Measurements from ENCODE around the gene CCDC85A. TPM values are rescaled to one million over a fixed set of nuclear protein-coding genes. Genes with fewer than 3 reads are reported as not detected.

Gene CCDC85A
- total RNA-seq, 2 donors from 2014 or later: 0.18 to 0.86 TPM

GRCh38 chr2:56147907-56148306 is 35.9 kb upstream of the CCDC85A start:
- Histone ChIP-seq H3K9ac (ENCODE audit: extremely low read depth, low read length, poor library complexity, severe bottlenecking) (no peak overlapping the region), H3K4me1 (ENCODE audit: control insufficient read depth, insufficient read depth, low read length) (no peaks in the 10 kb centered on the region), H3K27ac (ENCODE audit: low read depth, low read length) (no peak overlapping the region), H3K27me3 (ENCODE audit: control insufficient read depth, insufficient read depth, low read length, poor library complexity, severe bottlenecking) (no peaks in the 10 kb centered on the region), H3K36me3 (ENCODE audit: control insufficient read depth, insufficient read depth, low read length) (no peaks in the 10 kb centered on the region), H3K9me3 (ENCODE audit: control insufficient read depth, low read length) (no peaks in the 10 kb centered on the region), H3K4me3 (ENCODE audit: low read length) (no peak overlapping the region)
- TF ChIP-seq CTCF (conservative IDR thresholded peaks at IDR 0.05): no peak
- peaks cover 4% of the 10 kb centered on the region for H3K27me3 Mint-ChIP-seq (ENCODE audit: insufficient read depth)
- no peaks in the 10 kb centered on the region for H3K4me1 Mint-ChIP-seq
- H3K27ac Mint-ChIP-seq: no peak overlapping the region
- H3K9me3 Mint-ChIP-seq: peaks cover 10% of the 10 kb centered on the region
- H3K36me3 Mint-ChIP-seq (ENCODE audit: low read depth): no peaks in the 10 kb centered on the region
- no peak overlapping the region for H3K4me3 Mint-ChIP-seq
- WGBS, 2 experiments (ENCODE audit: insufficient coverage in 1 of 2, insufficient read length in 1 of 2): 100% methylated on average over 2 of the region's 2 CpGs
- no peak for DNase-seq

- peaks cover 4% of the 10 kb centered on the region for H3K27me3 Mint-ChIP-seq (ENCODE audit: insufficient read depth)
- H3K36me3 Mint-ChIP-seq (ENCODE audit: low read depth): no peaks in the 10 kb centered on the region
- WGBS, 2 experiments (ENCODE audit: insufficient coverage in 1 of 2, insufficient read length in 1 of 2): 87 to 91% methylated on average over 3 of the region's 3 CpGs
- no peak for TF ChIP-seq CTCF (conservative IDR thresholded peaks at IDR 0.05)
- no peak for DNase-seq
- no peak overlapping the region for H3K4me3 Mint-ChIP-seq
- H3K9me3 Mint-ChIP-seq: peaks cover 2% of the 10 kb centered on the region
- H3K27ac Mint-ChIP-seq: no peak overlapping the region
- no peak overlapping the region for H3K9ac ChIP-seq (ENCODE audit: extremely low read depth, low read length, poor library complexity, severe bottlenecking)
- H3K4me1 ChIP-seq (ENCODE audit: control insufficient read depth, insufficient read depth, low read length): no peaks in the 10 kb centered on the region
- no peaks in the 10 kb centered on the region for H3K4me1 Mint-ChIP-seq
- H3K9me3 ChIP-seq (ENCODE audit: control insufficient read depth, low read length): no peaks in the 10 kb centered on the region
- H3K4me3 ChIP-seq (ENCODE audit: low read length): no peak overlapping the region
- H3K36me3 ChIP-seq (ENCODE audit: control insufficient read depth, insufficient read depth, low read length): no peaks in the 10 kb centered on the region
- H3K27ac ChIP-seq (ENCODE audit: low read depth, low read length): no peak overlapping the region
- H3K27me3 ChIP-seq (ENCODE audit: control insufficient read depth, insufficient read depth, low read length, poor library complexity, severe bottlenecking): peaks cover 8% of the 10 kb centered on the region
Observed at GRCh38 chr2:56148825-56149224, 35.0 kb upstream of the CCDC85A start.

GRCh38 chr2:56151841-56152240 is 31.9 kb upstream of the CCDC85A start:
- H3K36me3 ChIP-seq (ENCODE audit: control insufficient read depth, insufficient read depth, low read length): no peaks in the 10 kb centered on the region
- H3K27ac ChIP-seq (ENCODE audit: low read depth, low read length): no peak overlapping the region
- Mint-ChIP-seq H3K36me3 (ENCODE audit: low read depth) (no peaks in the 10 kb centered on the region), H3K27ac (no peak overlapping the region), H3K27me3 (ENCODE audit: insufficient read depth) (peaks cover 11% of the 10 kb centered on the region), H3K4me3 (no peak overlapping the region), H3K4me1 (no peaks in the 10 kb centered on the region), H3K9me3 (no peaks in the 10 kb centered on the region)
- WGBS, 2 experiments (ENCODE audit: insufficient coverage in 1 of 2, insufficient read length in 1 of 2): 83 to 94% methylated on average over 1 to 2 of the region's 2 CpGs
- no peak for TF ChIP-seq CTCF (conservative IDR thresholded peaks at IDR 0.05)
- no peak overlapping the region for H3K4me3 ChIP-seq (ENCODE audit: low read length)
- H3K4me1 ChIP-seq (ENCODE audit: control insufficient read depth, insufficient read depth, low read length): no peaks in the 10 kb centered on the region
- no peak for DNase-seq
- H3K9me3 ChIP-seq (ENCODE audit: control insufficient read depth, low read length): no peaks in the 10 kb centered on the region
- H3K27me3 ChIP-seq (ENCODE audit: control insufficient read depth, insufficient read depth, low read length, poor library complexity, severe bottlenecking): peaks cover 27% of the 10 kb centered on the region
- no peak overlapping the region for H3K9ac ChIP-seq (ENCODE audit: extremely low read depth, low read length, poor library complexity, severe bottlenecking)

Measured in endodermal cell (in vitro differentiated cells).